ENCODE results near the gene ARID1B.

ARID1B gene

GRCh38 chr6:156928972-156929371, 151.8 kb downstream of the ARID1B start:
- Histone ChIP-seq H3K9me3 (no peaks in the 10 kb centered on the region), H3K4me1 (ENCODE audit: control insufficient read depth in 1 of 2, insufficient read depth in 1 of 2, low read depth in 1 of 2, low read length in 1 of 2) (peaks cover 3 to 11% of the 10 kb centered on the region in 2 experiments), H3K27ac (no peak overlapping the region), H3K27me3 (no peaks in the 10 kb centered on the region), H3K36me3 (no peaks in the 10 kb centered on the region), H3K4me3 (ENCODE audit: low read depth in 1 of 2, low read length in 1 of 2) (no peak overlapping the region)
- TF ChIP-seq CTCF (IDR thresholded peaks at IDR 0.05) = no peak

DNA sequence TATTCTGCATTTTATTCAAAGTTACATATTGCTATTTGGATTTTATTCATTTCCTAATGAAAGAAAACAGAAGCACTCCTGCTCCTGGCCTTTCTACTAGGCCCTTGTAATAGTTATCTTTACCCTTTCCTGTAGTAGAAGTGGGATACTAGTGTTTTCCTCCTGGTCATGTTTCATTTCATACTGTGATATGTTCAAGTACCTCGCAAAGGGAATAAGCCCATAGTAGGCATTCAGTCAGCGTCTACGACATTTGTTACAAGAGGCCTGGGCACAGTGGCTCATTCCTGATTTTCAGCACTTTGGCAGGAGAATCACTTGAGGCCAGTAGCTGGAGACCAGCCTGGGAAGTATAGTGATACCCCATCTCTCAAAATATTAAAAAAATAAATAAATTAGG, 154.1 kb downstream of the ARID1B start:
- Histone ChIP-seq H3K4me3 (ENCODE audit: low read depth in 1 of 2, low read length in 1 of 2) (no peak overlapping the region), H3K36me3 (no peaks in the 10 kb centered on the region), H3K27ac (no peak overlapping the region), H3K27me3 (no peaks in the 10 kb centered on the region), H3K4me1 (ENCODE audit: control insufficient read depth in 1 of 2, insufficient read depth in 1 of 2, low read depth in 1 of 2, low read length in 1 of 2) (peaks cover 1 to 11% of the 10 kb centered on the region in 2 experiments), H3K9me3 (no peaks in the 10 kb centered on the region)
- TF ChIP-seq CTCF (IDR thresholded peaks at IDR 0.05) = no peak

DNA sequence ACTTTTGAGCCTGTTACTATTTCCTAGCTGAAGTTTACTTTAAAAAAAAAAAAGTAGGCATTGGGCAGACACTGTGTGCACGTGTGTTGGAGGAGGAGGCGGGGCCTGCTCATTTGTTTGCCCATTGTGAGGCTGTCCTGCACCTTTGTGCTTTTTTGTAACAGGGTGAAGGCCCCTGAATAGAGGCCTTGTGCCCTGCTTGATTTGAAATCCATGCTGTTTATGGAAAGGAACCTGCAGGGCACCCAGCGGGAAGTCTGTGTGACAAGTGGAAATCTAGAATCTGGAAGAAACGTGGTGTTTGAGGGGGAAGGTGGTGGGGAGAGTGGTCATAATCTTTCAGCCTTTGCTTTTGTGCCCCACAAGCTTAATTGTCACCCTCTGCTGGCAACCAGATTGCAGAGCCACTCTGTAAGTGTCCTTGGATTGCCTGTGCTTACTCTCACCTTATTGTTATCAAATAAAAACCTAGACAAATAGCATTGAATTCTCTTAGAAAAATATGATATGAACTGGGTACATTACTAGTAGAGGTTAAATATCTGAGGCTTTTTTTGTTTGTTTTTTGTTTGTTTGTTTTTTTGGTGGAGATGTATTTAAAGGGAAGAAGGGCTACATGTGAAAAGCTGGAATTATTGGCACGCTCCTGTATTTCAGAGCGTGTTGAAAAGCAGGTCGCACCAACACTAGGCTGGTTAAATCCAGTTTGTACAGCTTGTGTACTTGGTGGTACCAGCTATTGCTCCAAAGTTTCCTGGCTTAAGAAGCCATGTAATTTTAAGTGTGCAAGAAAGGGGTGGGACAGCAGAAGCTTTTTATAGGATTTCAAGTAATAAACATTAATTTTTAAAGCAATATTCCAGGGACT, 156.3 kb downstream of the ARID1B start:
- no peak overlapping the region for H3K27ac ChIP-seq
- no peaks in the 10 kb centered on the region for H3K9me3 ChIP-seq
- no peak overlapping the region for H3K4me3 ChIP-seq (ENCODE audit: low read depth in 1 of 2, low read length in 1 of 2)
- no peaks in the 10 kb centered on the region for H3K36me3 ChIP-seq
- H3K27me3 ChIP-seq = no peaks in the 10 kb centered on the region
- no peak for TF ChIP-seq CTCF (IDR thresholded peaks at IDR 0.05)
- no peaks in the 10 kb centered on the region for H3K4me1 ChIP-seq (ENCODE audit: control insufficient read depth in 1 of 2, insufficient read depth in 1 of 2, low read depth in 1 of 2, low read length in 1 of 2)

GRCh38 chr6:156934069-156934460, 156.9 kb downstream of the ARID1B start:
- TF ChIP-seq CTCF (IDR thresholded peaks at IDR 0.05) = no peak
- no peak overlapping the region for H3K27ac ChIP-seq
- H3K9me3 ChIP-seq = no peaks in the 10 kb centered on the region

GRCh38 chr6:156935000-156935399, 157.8 kb downstream of the ARID1B start:
- Histone ChIP-seq H3K36me3 (no peaks in the 10 kb centered on the region), H3K27me3 (no peaks in the 10 kb centered on the region), H3K4me3 (ENCODE audit: low read depth in 1 of 2, low read length in 1 of 2) (no peak overlapping the region), H3K4me1 (ENCODE audit: control insufficient read depth in 1 of 2, insufficient read depth in 1 of 2, low read depth in 1 of 2, low read length in 1 of 2) (no peaks in the 10 kb centered on the region), H3K27ac (no peak overlapping the region), H3K9me3 (no peaks in the 10 kb centered on the region)
- no peak for TF ChIP-seq CTCF (IDR thresholded peaks at IDR 0.05)

More at GRCh38 chr6:156934069-156934460, 156.9 kb downstream of the ARID1B start:
- no peaks in the 10 kb centered on the region for H3K27me3 ChIP-seq
- H3K4me1 ChIP-seq (ENCODE audit: control insufficient read depth in 1 of 2, insufficient read depth in 1 of 2, low read depth in 1 of 2, low read length in 1 of 2) = no peaks in the 10 kb centered on the region
- H3K4me3 ChIP-seq (ENCODE audit: low read depth in 1 of 2, low read length in 1 of 2) = no peak overlapping the region
- no peaks in the 10 kb centered on the region for H3K36me3 ChIP-seq

Measured in neutrophil (primary cell).